ENCODE measurements around the gene GEN1. TPM values are rescaled to one million over a fixed set of nuclear protein-coding genes. Genes with fewer than 3 reads are reported as not detected.

GEN1 gene
- total and polyA plus RNA-seq, 2 of the 4 experiments (the other 2 are of a cell fraction) = 7.9 to 8.3 TPM

GRCh38 chr2:17757321-17757720 lies 3.4 kb downstream of the GEN1 start:
- H2BK5ac ChIP-seq (ENCODE audit: low read depth, low read length, poor library complexity, severe bottlenecking) = no peak overlapping the region
- no peak overlapping the region for H3K27ac ChIP-seq (ENCODE audit: insufficient read depth, low read length)
- H4K20me1 ChIP-seq (ENCODE audit: insufficient read depth, low read length) = no peaks in the 10 kb centered on the region; the same call in 1 of the 2 replicates
- ChIA-PET CTCF (interaction anchor here (0.6 to 0.7 kb wide), 2 partner anchors 61 to 632 kb away, joined by 3 read pairs; no protein-coding TSS in a partner anchor), POLR2A (ENCODE audit: unreplicated experiment) (no interaction called here)
- H3K4me3 ChIP-seq (ENCODE audit: insufficient read depth, low read depth, low read length) = no peak overlapping the region
- H2AK9ac ChIP-seq (replicated peaks; ENCODE audit: low read depth, low read length, poor library complexity) = no peak overlapping the region
- no peak overlapping the region for H2AFZ ChIP-seq (replicated peaks; ENCODE audit: low read length, poor library complexity)
- no peak overlapping the region for H2BK120ac ChIP-seq (ENCODE audit: low read depth, low read length)
- no peaks in the 10 kb centered on the region; the same call in 1 of the 2 replicates for H3K9me1 ChIP-seq (ENCODE audit: insufficient read depth, low read length)
- H3K36me3 ChIP-seq (ENCODE audit: control insufficient read depth, insufficient read depth, low read length) = no peaks in the 10 kb centered on the region; the same call in 1 of the 2 replicates
- no peak for ATAC-seq (ENCODE audit: low read depth)
- peaks cover 11 to 16% of the 10 kb centered on the region in 2 experiments for H3K79me1 ChIP-seq (ENCODE audit: low read depth in 1 of 2, low read length in 2 of 2)
- no peak overlapping the region; the same call in 1 of the 2 replicates for H3K9ac ChIP-seq (ENCODE audit: low read depth, low read length)
- no peak overlapping the region for H3K4ac ChIP-seq (ENCODE audit: low read depth, low read length)
- no peak overlapping the region for H4K5ac ChIP-seq (ENCODE audit: low read depth, low read length)
- no peak overlapping the region for H3K14ac ChIP-seq (replicated peaks; ENCODE audit: low read depth, low read length)
- H3K27me3 ChIP-seq (ENCODE audit: control insufficient read depth, insufficient read depth, low read length) = no peaks in the 10 kb centered on the region
- H3K56ac ChIP-seq (ENCODE audit: extremely low read depth, insufficient read depth, low read length) = no peak overlapping the region
- H2BK15ac ChIP-seq (ENCODE audit: low read depth, low read length) = no peak overlapping the region
- dilution Hi-C loops (cut with HindIII; ENCODE audit: low sequenced_read_pairs, unreplicated experiment) = no loop called here
- H2BK20ac ChIP-seq (ENCODE audit: low read depth, low read length) = no peak overlapping the region
- no peaks in the 10 kb centered on the region for H3K9me3 ChIP-seq (ENCODE audit: control insufficient read depth, insufficient read depth, low read length)
- H3K23ac ChIP-seq (ENCODE audit: low read depth, low read length) = peak overlapping the region; percentile 1; the same call in 1 of the 2 replicates
- peak; percentile 20 for DNase-seq
- no peak overlapping the region for H3K18ac ChIP-seq (ENCODE audit: low read depth, low read length)
- intact Hi-C loops (cut with micrococcal nuclease) = no loop called here
- in situ Hi-C loops (cut with MboI; ENCODE audit: low sequenced_read_pairs) = no loop called here
- no peak overlapping the region; the same call in 1 of the 2 replicates for H3K4me2 ChIP-seq (ENCODE audit: low read depth, low read length)
- TF ChIP-seq MAFK (IDR thresholded peaks at IDR 0.05; ENCODE audit: low read depth, low read length) (no peak), BHLHE40 (IDR thresholded peaks at IDR 0.05; ENCODE audit: low read depth, low read length) (no peak), CEBPB (IDR thresholded peaks at IDR 0.05; ENCODE audit: low read depth, low read length) (no peak), RAD21 (IDR thresholded peaks at IDR 0.05; ENCODE audit: low read length) (no peak), RFX5 (IDR thresholded peaks at IDR 0.05; ENCODE audit: low read depth, low read length) (no peak)
- no peaks in the 10 kb centered on the region for H3K4me1 ChIP-seq (ENCODE audit: control insufficient read depth, insufficient read depth, low read length)
- H4K91ac ChIP-seq (ENCODE audit: insufficient read depth, low read depth, low read length) = no peak overlapping the region
- no TSS peak for BruUV-seq (replicated peaks)
- no peak overlapping the region for H2AK5ac ChIP-seq (ENCODE audit: low read depth, low read length)
- H4K8ac ChIP-seq (ENCODE audit: low read depth in 2 of 2, low read length in 2 of 2) = peak overlapping the region in 1 of 2 experiments; percentile 12; a peak in 1 of 4 replicates
- no CpG with 5 or more reads among the region's 2 CpGs for WGBS, 2 experiments (ENCODE audit: extremely low coverage in 2 of 2, insufficient read length in 1 of 2)
